Measurements from ENCODE around the gene CRYGN.
A peak's percentile ranks its signal among the peaks of the same experiment; 100 is the strongest.

Gene CRYGN

GRCh38 chr7:151433721-151434400 lies 6.1 kb downstream of the CRYGN start:
- H3K4me3 ChIP-seq (ENCODE audit: low read length, poor library complexity, severe bottlenecking): no peak overlapping the region

GRCh38 chr7:151432658-151433521 lies 7.1 kb downstream of the CRYGN start:
- Histone ChIP-seq H4K20me1 (ENCODE audit: insufficient read depth, low read length, poor library complexity, severe bottlenecking) (no peaks in the 10 kb centered on the region), H3K4me1 (ENCODE audit: insufficient read depth, low read length, poor library complexity, severe bottlenecking) (peaks cover 35% of the 10 kb centered on the region), H3K9me3 (ENCODE audit: insufficient read depth, low read depth, low read length) (no peaks in the 10 kb centered on the region), H3K4me3 (ENCODE audit: low read length, poor library complexity, severe bottlenecking) (peak overlapping the region; percentile 20), H3K36me3 (ENCODE audit: insufficient read depth, low read length) (no peaks in the 10 kb centered on the region), H3K9me2 (replicated peaks; ENCODE audit: low read depth, low read length) (no peaks in the 10 kb centered on the region), H3K9ac (ENCODE audit: low read depth, low read length, poor library complexity, severe bottlenecking) (no peak overlapping the region), H3K4me2 (ENCODE audit: low read depth, low read length, poor library complexity, severe bottlenecking) (peak overlapping the region; percentile 57), H3K27me3 (ENCODE audit: insufficient read depth, low read length, poor library complexity, severe bottlenecking) (no peaks in the 10 kb centered on the region), H3K79me2 (ENCODE audit: insufficient read depth, low read length) (no peaks in the 10 kb centered on the region), H2AFZ (ENCODE audit: low read length) (peak overlapping the region; percentile 64), H3F3A (ENCODE audit: low read depth) (no peaks in the 10 kb centered on the region)
- TF ChIP-seq EZH2phosphoT487 (IDR thresholded peaks at IDR 0.05; ENCODE audit: borderline replicate concordance) (no peak), CTCF (conservative IDR thresholded peaks at IDR 0.05; ENCODE audit: low read length) (peak; percentile 53)

More at GRCh38 chr7:151433721-151434400, 6.1 kb downstream of the CRYGN start:
- Histone ChIP-seq H3K9me2 (replicated peaks; ENCODE audit: low read depth, low read length) (no peaks in the 10 kb centered on the region), H3K9ac (ENCODE audit: low read depth, low read length, poor library complexity, severe bottlenecking) (no peak overlapping the region), H2AFZ (ENCODE audit: low read length) (no peak overlapping the region), H3F3A (ENCODE audit: low read depth) (no peaks in the 10 kb centered on the region), H3K4me2 (ENCODE audit: low read depth, low read length, poor library complexity, severe bottlenecking) (no peak overlapping the region), H3K79me2 (ENCODE audit: insufficient read depth, low read length) (no peaks in the 10 kb centered on the region), H3K4me1 (ENCODE audit: insufficient read depth, low read length, poor library complexity, severe bottlenecking) (peaks cover 26% of the 10 kb centered on the region), H3K36me3 (ENCODE audit: insufficient read depth, low read length) (no peaks in the 10 kb centered on the region), H3K9me3 (ENCODE audit: insufficient read depth, low read depth, low read length) (no peaks in the 10 kb centered on the region), H4K20me1 (ENCODE audit: insufficient read depth, low read length, poor library complexity, severe bottlenecking) (no peaks in the 10 kb centered on the region), H3K27me3 (ENCODE audit: insufficient read depth, low read length, poor library complexity, severe bottlenecking) (no peaks in the 10 kb centered on the region)
- TF ChIP-seq CTCF (conservative IDR thresholded peaks at IDR 0.05; ENCODE audit: low read length) (no peak), EZH2phosphoT487 (IDR thresholded peaks at IDR 0.05; ENCODE audit: borderline replicate concordance) (no peak)

- H3K27me3 ChIP-seq (ENCODE audit: insufficient read depth, low read length, poor library complexity, severe bottlenecking): no peaks in the 10 kb centered on the region
- H3K4me2 ChIP-seq (ENCODE audit: low read depth, low read length, poor library complexity, severe bottlenecking): no peak overlapping the region
- peaks cover 35% of the 10 kb centered on the region for H3K4me1 ChIP-seq (ENCODE audit: insufficient read depth, low read length, poor library complexity, severe bottlenecking)
- H3K9ac ChIP-seq (ENCODE audit: low read depth, low read length, poor library complexity, severe bottlenecking): no peak overlapping the region
- no peaks in the 10 kb centered on the region for H3F3A ChIP-seq (ENCODE audit: low read depth)
- TF ChIP-seq EZH2phosphoT487 (IDR thresholded peaks at IDR 0.05; ENCODE audit: borderline replicate concordance) (no peak), CTCF (conservative IDR thresholded peaks at IDR 0.05; ENCODE audit: low read length) (no peak)
- H4K20me1 ChIP-seq (ENCODE audit: insufficient read depth, low read length, poor library complexity, severe bottlenecking): no peaks in the 10 kb centered on the region
- H3K79me2 ChIP-seq (ENCODE audit: insufficient read depth, low read length): no peaks in the 10 kb centered on the region
- H3K4me3 ChIP-seq (ENCODE audit: low read length, poor library complexity, severe bottlenecking): no peak overlapping the region
- no peaks in the 10 kb centered on the region for H3K9me3 ChIP-seq (ENCODE audit: insufficient read depth, low read depth, low read length)
- H3K36me3 ChIP-seq (ENCODE audit: insufficient read depth, low read length): no peaks in the 10 kb centered on the region
- no peaks in the 10 kb centered on the region for H3K9me2 ChIP-seq (replicated peaks; ENCODE audit: low read depth, low read length)
- no peak overlapping the region for H2AFZ ChIP-seq (ENCODE audit: low read length)
Observed at GRCh38 chr7:151431768-151432311, 8.1 kb downstream of the CRYGN start.

All from Loucy (cell line).